GM21825 (cell line): ENCODE measurements around the gene FGF6.
"Not testable (repeated sequence)": the region's sequence is repeated elsewhere in the genome, so short reads cannot be mapped to it uniquely, and the experiment has no call there.

Experiments used
- ATAC-seq: cut with Tn5 transposase; IDR thresholded peaks from one replicate; pipeline ENCODE4 v1.9.1; 2021; ENCODE audit warnings: mild to moderate bottlenecking, moderate library complexity; ENCODE audit not compliant: unreplicated experiment

Gene FGF6

DNA sequence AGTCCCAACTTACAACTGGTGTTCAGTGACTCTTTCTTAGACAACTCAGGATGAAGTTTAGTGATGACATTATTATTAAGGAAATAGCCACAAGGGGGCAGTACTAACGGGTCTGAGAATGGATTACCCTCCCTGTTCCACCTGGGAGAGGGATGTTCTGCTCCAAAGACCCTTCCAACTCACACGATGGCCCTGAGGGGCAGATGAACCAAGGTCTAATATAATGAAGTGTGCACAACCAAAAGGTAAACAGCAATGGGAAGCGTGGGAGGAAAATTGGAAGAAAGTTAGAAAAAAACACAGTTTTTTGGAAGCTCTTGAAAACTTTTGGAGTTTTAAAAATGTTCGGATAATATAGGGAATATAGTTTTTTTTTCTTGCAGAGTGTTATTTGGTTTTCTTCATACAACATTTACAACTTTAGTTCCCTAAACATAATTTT lies 24.0 kb downstream of the FGF6 start:
- ATAC-seq = no peak

GRCh38 chr12:4420138-4420670 lies 25.4 kb downstream of the FGF6 start:
- ATAC-seq = no peak

- no peak for ATAC-seq
These were observed 26.7 kb downstream of the FGF6 start for GRCh38 chr12:4418913-4419312.

GRCh38 chr12:4417936-4418335 lies 27.7 kb downstream of the FGF6 start:
- no peak for ATAC-seq

- no peak for ATAC-seq
These were observed 28.2 kb downstream of the FGF6 start for GRCh38 chr12:4417455-4417854.

- ATAC-seq = no peak
These were observed 29.3 kb downstream of the FGF6 start for GRCh38 chr12:4416276-4416675.

DNA sequence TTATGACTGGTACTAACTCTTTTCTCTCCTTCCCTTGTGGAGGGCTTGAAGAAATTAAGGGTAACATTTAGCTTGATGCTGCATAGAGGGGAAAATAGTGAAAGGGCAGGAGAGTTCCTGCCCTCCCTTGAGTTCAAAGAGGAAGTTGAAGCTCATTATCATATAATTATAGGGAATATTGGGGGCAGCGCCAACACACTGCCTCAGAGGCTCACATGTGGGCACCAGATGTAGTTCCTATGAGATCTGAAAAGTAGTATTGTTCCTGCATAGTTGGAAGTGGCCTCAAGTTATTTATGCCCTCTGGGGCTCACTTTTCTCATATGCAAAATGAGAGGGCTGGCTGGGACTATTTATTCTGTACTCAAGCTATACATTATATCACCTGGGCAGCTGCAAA lies 33.1 kb downstream of the FGF6 start:
- no peak for ATAC-seq

GRCh38 chr12:4412056-4412455 lies 33.6 kb downstream of the FGF6 start:
- ATAC-seq = no peak

- no peak for ATAC-seq
These were observed 38.5 kb downstream of the FGF6 start for GRCh38 chr12:4407136-4407535.

GRCh38 chr12:4404877-4405637 lies 40.6 kb downstream of the FGF6 start:
- not testable (repeated sequence) for ATAC-seq

DNA sequence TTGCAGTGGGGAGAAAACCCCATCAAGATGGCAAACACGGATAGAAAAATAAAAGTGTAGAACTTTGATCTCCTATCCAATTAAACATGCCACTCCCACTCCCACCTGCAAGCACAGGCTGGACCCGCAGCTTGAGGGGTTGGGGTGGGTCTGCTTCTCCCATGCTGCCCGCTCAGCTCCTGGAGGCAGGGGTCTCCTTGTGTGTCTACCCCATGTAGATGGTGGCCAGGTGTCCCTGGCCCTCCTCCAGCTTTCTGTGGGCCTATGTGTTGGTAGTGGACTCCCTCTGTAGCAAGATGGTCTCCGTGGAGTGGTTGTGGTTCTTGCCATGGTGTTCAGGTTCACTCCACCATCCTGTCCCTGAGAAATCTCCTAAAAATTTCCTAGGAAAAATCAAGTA lies 42.6 kb downstream of the FGF6 start:
- no peak for ATAC-seq

DNA sequence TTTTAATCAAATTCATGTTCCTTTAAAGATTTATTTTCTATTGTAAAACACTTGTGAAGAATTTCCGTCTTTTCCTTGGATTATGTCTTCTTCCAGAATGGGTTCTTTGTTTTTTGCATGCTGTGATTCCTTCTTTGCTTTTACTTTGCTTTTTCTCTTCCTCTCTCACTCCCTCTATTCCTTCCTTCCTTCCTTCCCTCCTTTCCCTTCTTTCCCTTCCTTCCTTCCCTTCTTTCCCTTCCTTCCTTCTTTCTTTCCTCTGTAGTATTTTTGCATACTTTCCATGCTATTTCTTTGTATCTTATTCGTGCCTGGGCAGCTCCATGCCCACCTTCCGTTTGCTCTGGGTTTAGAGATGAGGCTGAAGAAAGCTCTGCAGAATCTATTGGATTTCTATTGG lies 44.5 kb downstream of the FGF6 start:
- ATAC-seq = no peak

- no peak for ATAC-seq
These were observed 49.8 kb downstream of the FGF6 start for GRCh38 chr12:4395818-4396217.

DNA sequence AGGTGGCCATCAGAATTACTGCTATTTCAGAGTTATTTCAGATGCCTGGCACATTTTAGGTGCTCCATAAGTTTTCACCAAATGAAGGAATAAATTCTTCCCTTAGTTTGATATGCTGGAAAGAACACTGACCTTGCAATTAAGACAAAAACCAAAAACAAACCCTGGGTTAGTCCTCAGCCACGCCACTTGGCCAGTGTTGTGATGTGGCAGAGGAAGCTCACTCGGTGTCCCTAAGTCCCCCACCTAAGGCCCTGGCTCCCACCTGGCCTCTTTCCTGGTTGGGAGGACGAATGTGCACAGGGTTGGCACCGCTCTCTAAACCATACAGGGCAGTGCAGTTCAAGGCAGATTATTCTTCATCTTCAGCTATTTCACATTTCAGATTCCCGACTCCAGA lies 52.4 kb downstream of the FGF6 start:
- ATAC-seq = no peak

- ATAC-seq = no peak
These were observed 53.3 kb downstream of the FGF6 start for GRCh38 chr12:4392223-4392742.

DNA sequence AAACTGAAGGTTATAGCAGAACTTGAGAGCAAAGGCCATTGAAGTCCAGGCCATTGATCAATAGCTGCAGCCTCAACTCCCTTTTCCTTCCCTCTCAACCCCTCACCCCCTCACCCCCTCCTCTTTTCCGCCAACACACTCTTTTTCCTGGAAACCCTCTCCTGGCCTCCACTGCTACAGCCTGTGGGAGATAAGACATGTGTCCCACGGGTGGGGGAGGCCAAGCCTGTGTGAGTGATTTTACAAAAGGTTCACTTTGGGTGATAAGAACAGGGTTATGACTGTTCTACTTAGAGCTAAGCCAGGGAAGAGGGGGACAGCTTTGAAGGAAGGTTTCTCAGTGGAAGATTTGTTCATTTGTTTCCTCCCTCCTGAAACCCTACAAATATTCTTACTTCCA lies 57.0 kb downstream of the FGF6 start:
- ATAC-seq = no peak

- no peak for ATAC-seq
These were observed 57.6 kb downstream of the FGF6 start for GRCh38 chr12:4388032-4388431.

DNA sequence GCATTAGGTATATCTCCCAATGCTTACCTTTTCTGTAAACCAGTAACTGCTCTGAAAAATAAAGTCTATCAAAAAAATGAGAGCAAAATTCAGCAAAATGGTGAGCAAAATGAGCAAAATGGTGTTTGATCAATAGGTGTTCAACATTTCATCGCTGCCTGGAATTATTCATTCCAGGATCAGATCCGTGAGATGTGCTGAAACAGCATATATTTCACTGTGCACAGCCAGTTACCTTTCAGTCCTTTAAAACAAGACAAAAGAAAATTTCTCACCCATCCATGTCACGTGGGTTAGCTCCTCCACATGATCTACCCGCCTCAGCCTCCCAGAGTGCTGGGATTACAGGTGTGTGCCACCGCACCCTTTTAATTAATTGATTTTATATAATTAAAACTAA lies 58.0 kb downstream of the FGF6 start:
- no peak for ATAC-seq

- ATAC-seq = no peak
These were observed 58.8 kb downstream of the FGF6 start for GRCh38 chr12:4386801-4387200.
